Measurements from ENCODE around the gene SIX3.

DNA sequence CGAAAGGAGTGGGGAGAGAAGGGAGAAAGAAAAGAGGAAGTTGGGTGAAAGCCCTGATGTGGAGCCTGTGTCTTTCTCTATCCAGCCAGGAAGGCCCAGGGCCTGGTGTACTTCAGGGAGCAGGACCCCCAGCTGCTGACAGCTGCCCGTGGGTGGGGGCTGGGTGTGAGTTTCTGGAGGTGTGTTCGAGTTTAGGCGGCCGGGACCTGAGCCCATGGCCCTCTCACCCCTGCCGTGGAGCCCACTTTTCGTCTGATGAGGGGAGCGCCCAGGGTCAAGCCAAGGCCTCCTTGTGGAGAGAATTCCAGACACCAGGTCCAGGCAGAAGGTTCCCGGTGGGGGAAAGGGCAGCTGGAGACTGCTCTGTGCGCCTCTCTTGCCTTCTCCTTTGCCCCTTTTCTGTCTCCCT, 2.2 kb downstream of the SIX3 start:
- TF ChIP-seq, protein P1, sequence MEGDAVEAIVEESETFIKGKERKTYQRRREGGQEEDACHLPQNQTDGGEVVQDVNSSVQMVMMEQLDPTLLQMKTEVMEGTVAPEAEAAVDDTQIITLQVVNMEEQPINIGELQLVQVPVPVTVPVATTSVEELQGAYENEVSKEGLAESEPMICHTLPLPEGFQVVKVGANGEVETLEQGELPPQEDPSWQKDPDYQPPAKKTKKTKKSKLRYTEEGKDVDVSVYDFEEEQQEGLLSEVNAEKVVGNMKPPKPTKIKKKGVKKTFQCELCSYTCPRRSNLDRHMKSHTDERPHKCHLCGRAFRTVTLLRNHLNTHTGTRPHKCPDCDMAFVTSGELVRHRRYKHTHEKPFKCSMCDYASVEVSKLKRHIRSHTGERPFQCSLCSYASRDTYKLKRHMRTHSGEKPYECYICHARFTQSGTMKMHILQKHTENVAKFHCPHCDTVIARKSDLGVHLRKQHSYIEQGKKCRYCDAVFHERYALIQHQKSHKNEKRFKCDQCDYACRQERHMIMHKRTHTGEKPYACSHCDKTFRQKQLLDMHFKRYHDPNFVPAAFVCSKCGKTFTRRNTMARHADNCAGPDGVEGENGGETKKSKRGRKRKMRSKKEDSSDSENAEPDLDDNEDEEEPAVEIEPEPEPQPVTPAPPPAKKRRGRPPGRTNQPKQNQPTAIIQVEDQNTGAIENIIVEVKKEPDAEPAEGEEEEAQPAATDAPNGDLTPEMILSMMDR (IDR thresholded peaks at IDR 0.05), result no peak
- TF ChIP-seq POLR2A (IDR thresholded peaks at IDR 0.05) (no peak), EP300 (IDR thresholded peaks at IDR 0.05) (no peak)
